SH-SY5Y (cell line): ENCODE measurements around the gene AFM.

Source experiments
- GATA2 ChIP-seq: IDR thresholded peaks from 2 replicates; pipeline ENCODE4 v1.6.1; 2011; ENCODE audit warnings: mild to moderate bottlenecking, low read depth, low read length
- GATA3 ChIP-seq: IDR thresholded peaks from 2 replicates; pipeline ENCODE4 v1.6.1; 2011; ENCODE audit warnings: low read depth, mild to moderate bottlenecking, low read length, moderate library complexity

AFM gene

DNA sequence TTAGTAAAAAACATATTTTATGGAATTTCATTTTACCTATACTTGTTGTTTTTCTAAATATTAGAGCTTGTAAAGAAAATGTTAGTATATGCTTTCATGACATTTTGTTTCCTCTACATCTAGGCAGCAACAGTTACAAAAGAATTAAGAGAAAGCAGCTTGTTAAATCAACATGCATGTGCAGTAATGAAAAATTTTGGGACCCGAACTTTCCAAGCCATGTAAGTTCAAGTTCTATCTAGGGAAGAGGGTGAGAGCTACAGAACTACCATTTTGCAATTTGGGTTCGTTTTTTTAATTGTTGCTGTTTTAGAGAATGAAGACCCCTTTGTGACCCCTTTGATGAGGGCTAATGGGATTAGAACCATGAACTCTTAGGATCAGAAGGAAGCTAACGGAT, 38.3 kb upstream of the AFM start:
- TF ChIP-seq GATA2, result no peak
- no peak for TF ChIP-seq GATA3

DNA sequence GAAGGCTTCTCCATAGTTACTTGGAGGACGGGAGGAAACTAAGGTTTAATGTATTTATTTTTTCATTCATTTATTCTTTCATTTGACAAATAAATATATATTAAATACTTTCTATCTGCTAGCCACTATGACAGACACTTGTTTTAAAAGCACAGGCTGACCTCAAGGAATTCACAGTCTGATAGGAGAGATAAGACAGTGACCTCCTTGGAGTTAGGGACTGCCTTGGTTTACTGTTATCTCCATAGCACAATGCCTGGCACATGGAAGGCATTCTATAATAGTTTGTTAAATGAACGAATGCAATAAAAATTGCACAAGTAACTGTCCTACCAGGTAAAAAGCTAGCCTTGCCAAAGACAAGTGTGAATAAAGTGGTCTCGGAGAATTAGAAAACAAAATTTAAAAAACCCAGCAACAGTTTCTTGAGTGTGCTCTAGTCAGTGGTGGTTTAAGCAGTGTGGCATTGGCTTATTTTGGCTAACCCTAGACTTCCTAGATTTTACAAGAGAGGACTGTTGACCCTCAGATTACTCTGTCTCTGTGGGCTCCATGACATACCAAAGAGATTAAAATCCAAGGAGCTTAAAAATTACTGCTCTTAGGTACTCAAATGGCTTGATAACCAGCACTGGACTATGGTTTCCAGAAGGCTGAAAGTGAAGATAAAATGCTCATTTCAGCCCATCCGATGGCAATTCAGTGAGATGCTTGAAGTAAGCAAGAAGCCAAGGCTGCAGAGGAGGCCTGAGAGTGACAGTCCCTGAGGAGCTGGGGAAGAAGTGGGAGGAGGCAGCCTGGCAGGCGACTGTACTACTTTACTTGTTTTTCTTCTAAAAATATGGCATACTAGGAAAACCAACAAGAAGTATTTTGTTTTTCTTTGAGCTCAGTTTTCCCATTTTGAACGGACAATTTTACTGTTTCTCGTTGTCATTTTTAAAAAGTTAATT, 35.9 kb upstream of the AFM start:
- TF ChIP-seq GATA2 (no peak), GATA3 (no peak)

GRCh38 chr4:73446336-73446938, 35.1 kb upstream of the AFM start:
- TF ChIP-seq GATA2 (peak; percentile 50; the same call in 1 of the 2 replicates), GATA3 (peak; percentile 53; the same call in 1 of the 2 replicates)

- no peak for TF ChIP-seq GATA3
- TF ChIP-seq GATA2, result no peak
Observed at GRCh38 chr4:73447671-73448070, 33.9 kb upstream of the AFM start.

DNA sequence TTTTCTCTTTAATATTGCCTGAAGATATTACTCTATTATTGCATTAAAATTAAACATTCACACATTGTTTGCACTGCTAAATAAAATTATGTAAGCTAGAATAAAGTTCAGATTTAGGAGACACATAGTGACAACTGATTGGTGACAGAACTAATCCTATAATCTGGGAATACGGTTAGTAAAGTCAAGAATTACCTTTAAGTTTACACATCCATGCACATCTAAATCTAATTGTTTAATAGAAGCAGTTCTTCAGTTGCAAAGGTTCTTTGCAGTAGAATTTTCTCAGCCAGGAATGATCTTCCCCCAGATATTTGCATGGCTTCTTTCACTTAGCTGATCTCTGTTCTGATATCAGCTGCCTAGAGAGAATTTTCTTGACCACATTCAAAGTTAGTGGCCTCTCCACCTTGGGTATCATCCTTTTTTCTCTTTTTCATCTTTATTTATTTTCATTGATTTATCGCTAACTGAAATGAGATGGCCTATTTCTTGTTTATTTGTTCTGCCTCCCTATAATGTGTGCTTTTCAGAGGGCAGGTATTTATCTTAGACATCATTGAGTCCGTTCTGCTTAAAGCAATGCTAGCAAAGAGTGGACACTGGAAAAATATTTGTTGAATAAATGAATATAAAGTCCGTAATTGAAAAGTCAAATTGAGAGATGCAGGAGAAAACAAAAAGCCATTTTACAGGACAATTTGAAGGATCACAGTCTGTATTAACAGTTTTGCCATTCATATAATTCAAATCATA, 32.9 kb upstream of the AFM start:
- no peak for TF ChIP-seq GATA3
- no peak for TF ChIP-seq GATA2

- TF ChIP-seq GATA3 (no peak), GATA2 (no peak)
Observed at GRCh38 chr4:73450398-73451004, 31.0 kb upstream of the AFM start.

- no peak for TF ChIP-seq GATA3
- no peak for TF ChIP-seq GATA2
Observed at GRCh38 chr4:73451404-73451803, 30.1 kb upstream of the AFM start.

- no peak for TF ChIP-seq GATA2
- TF ChIP-seq GATA3, result no peak
Observed at GRCh38 chr4:73451981-73452747, 29.4 kb upstream of the AFM start.

GRCh38 chr4:73452953-73453700, 28.4 kb upstream of the AFM start:
- no peak for TF ChIP-seq GATA2
- no peak for TF ChIP-seq GATA3

- TF ChIP-seq GATA3 (no peak), GATA2 (no peak)
Observed at GRCh38 chr4:73453701-73454005, 27.9 kb upstream of the AFM start.

DNA sequence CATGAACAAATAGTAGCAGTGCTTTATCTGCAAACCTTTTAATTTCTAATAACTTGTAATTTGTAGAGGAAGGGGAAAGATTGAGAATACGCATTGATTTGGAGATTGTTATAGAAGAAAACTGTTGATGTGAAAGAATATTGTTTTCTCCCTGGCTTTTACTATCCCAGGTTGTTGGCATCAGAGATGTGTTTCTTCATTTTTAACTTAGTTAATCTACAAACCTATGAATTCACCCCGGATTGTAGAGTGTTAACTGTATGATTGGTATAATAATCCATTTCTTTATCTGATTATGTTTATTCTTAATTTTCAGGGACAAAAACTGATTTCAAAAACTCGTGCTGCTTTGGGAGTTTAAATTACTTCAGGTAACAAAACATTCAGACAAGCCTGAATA, 26.6 kb upstream of the AFM start:
- TF ChIP-seq GATA3 (no peak), GATA2 (no peak)

GRCh38 chr4:73456177-73457022, 25.1 kb upstream of the AFM start:
- TF ChIP-seq GATA2, result no peak
- TF ChIP-seq GATA3, result no peak
